GM19452 (cell line): ENCODE data around the gene IL1R1.
"Not testable (repeated sequence)": the region's sequence is repeated elsewhere in the genome, so short reads cannot be mapped to it uniquely, and the experiment has no call there.

Experiments used
- ATAC-seq: cut with Tn5 transposase; IDR thresholded peaks from one replicate; pipeline ENCODE4 v1.9.1; 2021; ENCODE audit not compliant: unreplicated experiment

Gene IL1R1

GRCh38 chr2:102141970-102142828, at the start of gene IL1R1:
TSS of gene IL1R1 (plus strand) at chr2:102142746. CDS start at chr2:102157725, 14,979 bp downstream.
- ATAC-seq, result no peak

GRCh38 chr2:102093662-102094061, 48.9 kb upstream of the IL1R1 start:
- ATAC-seq, result no peak

- no peak for ATAC-seq
Measured at GRCh38 chr2:102094917-102095316, 47.6 kb upstream of the IL1R1 start.

DNA sequence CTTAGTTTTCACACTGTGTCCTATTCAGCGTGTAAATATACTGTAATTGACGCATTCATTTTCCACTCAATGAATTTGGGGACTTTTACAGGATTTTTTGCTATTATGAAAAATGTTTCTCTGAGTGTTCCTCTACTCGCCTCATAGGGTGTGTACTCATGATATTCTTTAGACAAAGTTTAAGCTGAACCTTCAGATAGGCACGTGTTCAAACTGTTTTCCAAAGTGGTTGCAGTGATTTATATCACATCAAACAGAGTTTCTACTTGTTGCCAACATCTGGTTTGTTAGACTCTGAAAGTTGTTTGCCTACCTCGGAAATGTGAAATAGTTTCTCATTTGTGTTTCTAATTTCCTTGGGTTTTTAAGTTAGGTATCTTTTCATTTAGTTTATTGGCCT, 46.4 kb upstream of the IL1R1 start:
- ATAC-seq, result no peak

- ATAC-seq, result no peak
Measured at GRCh38 chr2:102098756-102099155, 43.8 kb upstream of the IL1R1 start.

- ATAC-seq, result no peak
Measured at GRCh38 chr2:102099536-102100298, 42.8 kb upstream of the IL1R1 start.

DNA sequence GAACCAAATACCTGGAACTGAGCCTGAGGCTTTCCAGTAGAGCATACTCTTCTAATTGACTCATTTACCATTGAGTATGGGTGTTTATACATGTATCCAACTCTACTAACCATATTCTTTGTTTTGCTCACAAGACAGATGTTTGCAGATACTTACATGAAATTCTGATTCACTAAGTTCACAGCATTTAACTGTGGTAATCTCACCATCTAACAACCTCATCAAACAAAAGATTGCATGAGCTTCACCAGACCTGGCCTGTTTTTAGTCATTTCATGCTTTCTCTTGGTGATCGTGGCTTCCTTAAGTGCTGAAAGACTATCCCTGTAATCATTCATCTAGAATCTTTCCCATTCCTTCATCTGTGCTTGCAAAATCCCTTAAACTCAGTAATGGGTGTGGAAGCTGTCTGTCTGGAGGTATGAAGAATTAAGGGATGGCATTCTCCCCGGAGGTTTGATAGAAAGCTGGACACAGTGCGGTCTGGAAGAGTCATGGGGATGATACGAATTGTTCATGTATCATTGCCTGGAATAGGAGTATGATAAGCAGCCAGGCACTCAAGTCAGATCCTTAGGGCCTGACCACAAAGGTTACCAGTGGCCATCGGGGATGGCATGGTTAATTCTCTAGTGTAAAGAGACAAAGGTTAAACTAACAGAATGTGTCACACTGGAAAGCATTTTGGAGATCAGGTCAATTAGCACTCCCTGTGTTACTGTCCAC, 42.0 kb upstream of the IL1R1 start:
- ATAC-seq, result no peak

GRCh38 chr2:102101097-102101848, 41.3 kb upstream of the IL1R1 start:
- no peak for ATAC-seq

GRCh38 chr2:102101849-102102635, 40.5 kb upstream of the IL1R1 start:
- no peak for ATAC-seq

GRCh38 chr2:102102636-102102948, 40.0 kb upstream of the IL1R1 start:
- ATAC-seq, result not testable (repeated sequence)

GRCh38 chr2:102103284-102103683, 39.3 kb upstream of the IL1R1 start:
- ATAC-seq, result no peak

DNA sequence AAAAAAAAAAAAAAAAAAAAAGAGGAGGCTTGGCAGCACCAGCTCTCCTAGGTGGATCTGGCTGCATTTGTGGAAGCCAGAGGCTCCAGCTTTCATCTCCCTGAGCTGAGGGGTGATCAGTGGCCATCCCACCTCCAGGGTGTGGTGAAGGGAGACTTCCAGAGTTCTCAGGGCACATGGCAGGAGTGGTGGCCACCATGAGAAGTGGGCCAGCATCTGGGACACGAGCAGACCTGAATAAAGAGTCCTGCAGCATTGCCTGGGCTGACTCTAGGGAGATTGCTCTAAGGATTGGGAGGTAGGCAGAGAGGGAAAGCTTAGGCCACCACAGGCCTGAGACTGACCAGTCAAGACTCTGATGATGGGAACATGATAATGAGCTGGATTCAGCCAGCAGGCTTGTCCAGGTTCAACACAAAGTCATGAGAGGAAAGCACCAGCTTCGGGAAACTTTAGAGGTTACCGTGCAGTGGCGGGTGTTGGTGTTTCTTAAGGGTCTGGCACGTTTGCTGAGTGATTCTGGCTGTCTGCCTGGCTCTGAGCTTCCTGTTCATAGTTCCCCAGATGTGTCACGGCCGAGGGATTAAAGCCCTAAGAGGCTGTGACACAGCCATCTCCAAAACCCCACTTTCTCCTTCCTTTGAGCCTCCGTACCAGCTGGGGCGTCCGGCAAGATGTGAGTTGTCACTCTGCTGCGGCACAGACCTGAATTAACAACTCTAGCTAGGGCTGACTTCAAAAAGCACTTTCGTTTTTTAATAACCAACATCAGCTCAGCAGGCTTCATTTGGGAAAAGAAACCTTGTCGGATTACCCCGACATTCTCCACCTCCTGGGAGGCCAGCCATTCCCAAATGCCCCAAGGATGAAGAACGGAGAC, 38.3 kb upstream of the IL1R1 start:
- peak; percentile 76 for ATAC-seq

DNA sequence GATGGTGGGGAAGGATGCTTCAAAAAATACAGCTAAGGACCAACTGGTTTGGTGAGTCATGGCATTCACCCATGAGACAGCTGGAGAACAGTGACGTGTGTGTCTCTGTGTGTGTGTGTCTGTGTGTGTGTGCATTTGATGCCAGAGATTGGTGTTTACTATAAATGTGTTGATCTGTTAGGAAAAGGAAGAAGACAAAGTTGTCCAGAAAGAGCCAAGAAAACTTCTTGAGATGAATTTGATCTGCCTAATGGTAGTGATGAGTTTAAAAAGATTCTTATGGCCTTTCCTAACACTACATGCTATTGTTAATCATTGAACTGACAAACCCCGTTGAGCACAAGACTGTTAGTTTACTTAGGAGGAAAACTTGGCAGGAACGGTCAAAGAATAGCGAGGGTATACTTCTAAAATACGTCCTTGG, 36.4 kb upstream of the IL1R1 start:
- ATAC-seq, result no peak

- ATAC-seq, result not testable (repeated sequence)
Measured at GRCh38 chr2:102106813-102107740, 35.5 kb upstream of the IL1R1 start.

DNA sequence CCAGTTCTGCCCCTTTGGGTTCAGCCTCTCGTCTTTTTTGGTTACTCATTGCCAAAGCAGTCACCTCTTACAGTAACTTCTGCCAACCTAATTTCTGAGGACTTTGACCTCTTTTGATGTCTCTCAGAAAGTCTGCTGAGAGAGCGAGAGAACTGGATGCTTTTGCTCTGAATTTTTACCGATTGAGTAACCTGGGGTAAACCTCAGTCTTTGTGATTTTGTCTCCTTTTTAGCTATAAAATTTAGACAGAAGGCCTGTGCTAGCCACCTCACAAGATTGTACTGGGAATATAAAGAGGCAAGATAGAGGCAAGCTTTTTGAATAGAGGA, 34.8 kb upstream of the IL1R1 start:
- no peak for ATAC-seq

GRCh38 chr2:102109016-102109415, 33.5 kb upstream of the IL1R1 start:
- no peak for ATAC-seq

- no peak for ATAC-seq
Measured at GRCh38 chr2:102110171-102110570, 32.4 kb upstream of the IL1R1 start.
